Heart right ventricle (tissue), 16 donors: ENCODE measurements around the gene SLC18A2. TPM values are rescaled to one million over a fixed set of nuclear protein-coding genes. Genes with fewer than 3 reads are reported as not detected.

ENCODE experiments used
- ATAC-seq, 8 donors: fragments of 200-7000 bp; cut with Tn5 transposase; one replicate each; pipeline ENCODE4 v1.9.1; 2020; ENCODE audit warnings: mild to moderate bottlenecking in 8 of 8, moderate library complexity in 8 of 8, moderate number of reproducible peaks in 1 of 8
- DNase-seq, 2 donors: peaks; one replicate each; pipeline ENCODE4 v3.0.0-alpha.2; 2020
- H3K27ac ChIP-seq, 10 donors: fragments of 200-600 bp; sonication (generic) in 2 of 10; one replicate each; pipeline versions ENCODE4 v1.5.0 to v1.8.0; 2020 to 2022; ENCODE audit warnings: mild to moderate bottlenecking in 3 of 10
- H3K27me3 ChIP-seq, 7 donors: fragments of 200-600 bp; one replicate each; pipeline ENCODE4 v1.8.0; 2021 to 2022; ENCODE audit warnings: mild to moderate bottlenecking in 2 of 7
- H3K36me3 ChIP-seq, 9 donors: fragments of 200-600 bp; sonication (generic) in 1 of 9; one replicate each; pipeline versions ENCODE4 v1.5.0 to v1.8.0; 2020 to 2022; ENCODE audit warnings: mild to moderate bottlenecking in 2 of 9
- H3K4me1 ChIP-seq, 9 donors: fragments of 200-600 bp; sonication (generic) in 1 of 9; one replicate each; pipeline versions ENCODE4 v1.5.0 to v1.8.0; 2020 to 2022; ENCODE audit warnings: mild to moderate bottlenecking in 4 of 9
- H3K4me3 ChIP-seq, 10 donors: fragments of 200-600 bp; sonication (generic) in 2 of 10; one replicate each; pipeline versions ENCODE4 v1.5.0 to v1.8.0; 2020 to 2022; ENCODE audit warnings: mild to moderate bottlenecking in 7 of 10, moderate library complexity in 2 of 10
- H3K9me3 ChIP-seq, 11 donors: fragments of 200-600 bp in 10 of 11; sonication (generic) in 2 of 11; one replicate each; pipeline versions ENCODE4 v1.5.0 to v1.8.0; 2013 to 2022; ENCODE audit warnings: mild to moderate bottlenecking in 2 of 11, control low read depth in 1 of 11, moderate library complexity in 1 of 11
- WGBS, 2 donors: extraction: QIAGEN DNeasy Blood & Tissue Kit; methylation state at CpG; one replicate each; pipeline ENCODE4 v1.1.7; 2013; ENCODE audit warnings: inconsistent platforms in 1 of 2; 5-methylcytosine and 5-hydroxymethylcytosine counted together
- intact Hi-C, 10 donors: fragments of 100-400 bp; cut with DNase I; formaldehyde crosslinking; loops; one replicate each; pipeline versions ENCODE4 v1.11.1 to v1.14.2; 2022
- polyA plus RNA-seq, 2 donors: library from polyadenylated mRNA; stranded (reverse); fragments of 200-250 nt; gene quantifications; one replicate each; pipeline ENCODE4 v1.2.3, GENCODE V29; 2013
- total RNA-seq, 10 donors: library from RNA; stranded (reverse); fragmentation: NEBNext Ultra II Directional in 3 of 10; extraction: Animal tissue kit (Norgen Biotek cat#: 25700) in 3 of 10; gene quantifications; one replicate each; pipeline versions ENCODE4 v1.2.1 to v1.2.4, GENCODE V29; 2021 to 2023
- TF ChIP-seq, protein P1 (sequence below), 9 donors: fragments of 200-600 bp; sonication (generic) in 2 of 9; IDR thresholded peaks; one replicate each; pipeline versions ENCODE4 v1.5.0 to v1.8.0; 2021 to 2022; ENCODE audit warnings: antibody characterized with exemption in 9 of 9, mild to moderate bottlenecking in 5 of 9, moderate library complexity in 1 of 9
- donor health status: Arrhythmogenic right ventricular cardiomyopathy.
- donor health status: ischemic (EF 13 %, LVEDD 7.1; RV severe dilation, severe dysfunction).
- donor health status: healthy with polysubstance abuse.
- donor health status: DM: no; HTN: yes; CAD: no.
- donor health status: DM: no; HTN: no; CAD: no.
- donor health status: ischemic (EF 25% LVEDD 6.9; RV normal size, moderate dysfunction).
- donor health status: ischemic (EF 25% LVEDD 5.7; RV mildly dilated, moderate dysfunction).
- donor health status: healthy.
- donor health status: DM: yes; HTN: yes; CAD: no.
- donor health status: Ischemic cardiomyopathy.
- donor health status: ischemic (EF 35%, LVEDD 5.7; RV mildly dilated, moderate dysfunction).
- donor health status: nonischemic (EF 11% LVEDD 7.7; RV severe dilation, severe dysfunction).
- donor health status: DM: yes; HTN: yes; CAD: no.
- donor health status: PGD.
- donor health status: ischemic (EF 29% LVEDD 5.4; RV normal size, mild dysfunction).
- donor health status: nonischemic (EF 23%, LVEDD 6.1; RV moderate dilation, normal function).

The SLC18A2 gene
- total and polyA plus RNA-seq, 12 donors: 0.07 to 0.47 (median 0.18) TPM; not detected in 1

DNA sequence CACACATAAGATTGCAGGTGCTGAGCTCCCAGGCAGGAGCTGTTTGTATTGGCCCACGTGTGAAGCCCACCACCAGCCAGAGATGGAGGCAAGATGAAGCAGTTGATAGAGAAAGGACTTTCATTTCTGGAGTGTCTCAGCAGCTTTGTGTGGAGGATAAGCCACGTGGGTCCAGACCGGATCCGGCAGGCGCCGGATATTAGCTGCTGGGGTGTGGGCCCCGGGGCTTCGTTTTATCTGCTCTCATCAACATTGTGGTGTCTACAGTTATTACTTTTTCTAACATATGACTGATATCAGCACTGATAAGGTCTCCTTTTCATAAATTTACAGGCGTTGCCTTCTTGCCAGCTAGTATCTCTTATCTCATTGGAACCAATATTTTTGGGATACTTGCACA lies 25.5 kb downstream of the SLC18A2 start:
- no peak overlapping the region for H3K27ac ChIP-seq
- no peaks in the 10 kb centered on the region for H3K9me3 ChIP-seq
- H3K4me3 ChIP-seq: no peak overlapping the region
- H3K27me3 ChIP-seq: peaks cover 0 to 32% (median 18%) of the 10 kb centered on the region in 7 donors
- TF ChIP-seq, protein P1, sequence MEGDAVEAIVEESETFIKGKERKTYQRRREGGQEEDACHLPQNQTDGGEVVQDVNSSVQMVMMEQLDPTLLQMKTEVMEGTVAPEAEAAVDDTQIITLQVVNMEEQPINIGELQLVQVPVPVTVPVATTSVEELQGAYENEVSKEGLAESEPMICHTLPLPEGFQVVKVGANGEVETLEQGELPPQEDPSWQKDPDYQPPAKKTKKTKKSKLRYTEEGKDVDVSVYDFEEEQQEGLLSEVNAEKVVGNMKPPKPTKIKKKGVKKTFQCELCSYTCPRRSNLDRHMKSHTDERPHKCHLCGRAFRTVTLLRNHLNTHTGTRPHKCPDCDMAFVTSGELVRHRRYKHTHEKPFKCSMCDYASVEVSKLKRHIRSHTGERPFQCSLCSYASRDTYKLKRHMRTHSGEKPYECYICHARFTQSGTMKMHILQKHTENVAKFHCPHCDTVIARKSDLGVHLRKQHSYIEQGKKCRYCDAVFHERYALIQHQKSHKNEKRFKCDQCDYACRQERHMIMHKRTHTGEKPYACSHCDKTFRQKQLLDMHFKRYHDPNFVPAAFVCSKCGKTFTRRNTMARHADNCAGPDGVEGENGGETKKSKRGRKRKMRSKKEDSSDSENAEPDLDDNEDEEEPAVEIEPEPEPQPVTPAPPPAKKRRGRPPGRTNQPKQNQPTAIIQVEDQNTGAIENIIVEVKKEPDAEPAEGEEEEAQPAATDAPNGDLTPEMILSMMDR (IDR thresholded peaks at IDR 0.05): no peak
- intact Hi-C loops: no loop called here
- WGBS, 2 donors: 77 to 83% methylated on average over 9 of the region's 9 CpGs
- DNase-seq (no peak), ATAC-seq (no peak)
- no peaks in the 10 kb centered on the region for H3K36me3 ChIP-seq
- H3K4me1 ChIP-seq: no peaks in the 10 kb centered on the region

DNA sequence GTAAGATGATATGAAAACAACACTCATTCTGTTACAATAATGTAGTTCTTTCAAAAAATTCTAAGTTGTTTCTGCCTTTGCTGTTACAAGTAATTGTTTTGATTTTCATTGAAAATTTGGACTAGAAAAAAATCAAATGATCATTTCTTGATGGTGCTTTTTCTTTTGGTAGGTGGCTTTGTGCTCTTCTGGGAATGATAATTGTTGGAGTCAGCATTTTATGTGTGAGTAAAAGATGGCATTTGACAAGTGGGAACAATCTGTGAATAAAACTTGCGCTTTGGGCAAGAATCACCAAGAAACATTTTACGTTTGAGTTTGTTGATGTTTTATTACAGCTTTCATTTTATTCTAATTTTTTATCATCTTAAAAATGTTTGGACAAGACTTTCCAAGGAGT lies 25.9 kb downstream of the SLC18A2 start:
- WGBS, 2 donors: 92 to 97% methylated on average over 2 of the region's 2 CpGs
- Histone ChIP-seq H3K9me3 (no peaks in the 10 kb centered on the region), H3K27ac (no peak overlapping the region), H3K4me3 (no peak overlapping the region), H3K4me1 (no peaks in the 10 kb centered on the region), H3K27me3 (peaks cover 0 to 28% (median 14%) of the 10 kb centered on the region in 7 donors), H3K36me3 (no peaks in the 10 kb centered on the region)
- intact Hi-C loops: no loop called here
- TF ChIP-seq, protein P1 (IDR thresholded peaks at IDR 0.05): no peak
- DNase-seq (no peak), ATAC-seq (no peak)

DNA sequence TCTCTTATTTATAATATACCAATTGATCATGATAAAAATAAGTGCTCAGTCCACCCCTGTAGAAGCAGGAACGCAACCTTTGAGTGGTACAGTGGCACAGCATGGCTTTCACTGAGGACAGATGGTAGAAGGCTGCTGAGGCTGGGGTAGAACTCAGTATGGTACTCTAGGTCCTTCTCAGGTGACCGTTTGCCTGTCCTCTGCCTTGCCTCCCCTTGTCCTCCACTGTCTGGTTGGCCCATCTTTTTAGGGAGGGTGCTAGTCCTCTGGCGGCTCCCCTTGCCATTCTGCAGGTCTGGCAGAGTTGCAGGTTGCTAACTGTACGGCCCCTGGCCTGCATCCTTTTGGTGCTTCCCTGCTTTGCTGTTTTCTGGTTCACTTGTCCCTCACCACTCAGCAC lies 27.3 kb downstream of the SLC18A2 start:
- Histone ChIP-seq H3K9me3 (no peaks in the 10 kb centered on the region), H3K4me1 (no peaks in the 10 kb centered on the region), H3K27me3 (peaks cover 0 to 14% (median 0%) of the 10 kb centered on the region in 7 donors), H3K27ac (no peak overlapping the region), H3K4me3 (no peak overlapping the region), H3K36me3 (no peaks in the 10 kb centered on the region)
- intact Hi-C loops: no loop called here
- 93% methylated on average over 4 of the region's 4 CpGs for WGBS, 2 donors
- ATAC-seq (no peak), DNase-seq (no peak)
- TF ChIP-seq, protein P1 (IDR thresholded peaks at IDR 0.05): no peak

DNA sequence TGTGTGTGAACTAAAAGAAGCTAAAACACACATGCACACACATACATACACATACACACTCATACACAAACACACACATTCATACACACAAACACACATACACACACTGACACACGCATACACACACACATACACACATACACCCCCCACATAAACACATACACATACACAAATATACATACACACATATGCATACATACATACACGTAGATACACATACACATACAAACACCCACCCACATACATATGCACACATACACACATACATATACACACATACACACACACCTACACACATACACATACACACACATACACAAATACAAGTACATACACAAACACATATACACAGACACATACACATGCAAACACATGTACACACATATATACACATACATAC lies 28.0 kb downstream of the SLC18A2 start:
- Histone ChIP-seq H3K27me3 (peaks cover 0 to 10% (median 0%) of the 10 kb centered on the region in 7 donors), H3K9me3 (no peaks in the 10 kb centered on the region), H3K4me3 (no peak overlapping the region), H3K27ac (no peak overlapping the region), H3K36me3 (no peaks in the 10 kb centered on the region), H3K4me1 (no peaks in the 10 kb centered on the region)
- intact Hi-C loops: no loop called here
- TF ChIP-seq, protein P1 (IDR thresholded peaks at IDR 0.05): no peak
- DNase-seq (no peak), ATAC-seq (no peak)
- 96 to 99% methylated on average over 2 of the region's 2 CpGs for WGBS, 2 donors
